Activated naive CD8-positive, alpha-beta T cell (primary cell): ENCODE results near the gene TRPV6.
A peak's percentile ranks its signal among the peaks of the same experiment; 100 is the strongest.

Experiments
- H3K27ac Mint-ChIP-seq: one replicate; pipeline ENCODE4 v1.8.0; 2021; ENCODE audit warnings: mixed read lengths
- H3K27me3 Mint-ChIP-seq: one replicate; pipeline ENCODE4 v1.8.0; 2021; ENCODE audit warnings: mixed read lengths
- H3K36me3 Mint-ChIP-seq: one replicate; pipeline ENCODE4 v1.8.0; 2021; ENCODE audit warnings: mixed read lengths
- H3K4me1 Mint-ChIP-seq: one replicate; pipeline ENCODE4 v1.8.0; 2021; ENCODE audit warnings: low read depth, mixed read lengths
- H3K4me3 Mint-ChIP-seq: one replicate; pipeline ENCODE4 v1.8.0; 2021; ENCODE audit warnings: mild to moderate bottlenecking, mixed read lengths
- H3K9me3 Mint-ChIP-seq: one replicate; pipeline ENCODE4 v1.8.0; 2021; ENCODE audit warnings: low read depth, mixed read lengths

The TRPV6 gene

DNA sequence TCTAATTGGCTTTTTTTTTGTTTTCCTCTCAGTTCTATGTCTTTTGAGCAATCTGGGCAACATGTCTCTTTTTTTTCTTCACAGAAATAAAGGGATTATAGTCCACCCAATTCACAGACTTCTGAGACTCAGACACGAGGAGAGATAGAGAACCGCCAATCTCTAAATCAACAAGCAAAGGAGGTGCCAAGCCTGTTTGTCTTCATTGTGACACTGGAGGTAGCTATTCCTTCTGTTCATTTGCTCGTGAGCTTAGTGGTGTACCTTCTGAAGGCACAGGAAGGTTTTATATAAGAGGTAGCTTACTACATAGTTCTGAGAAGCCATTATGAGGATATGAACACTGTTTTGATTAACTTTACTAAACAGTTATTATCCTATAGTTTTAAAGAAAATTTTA lies 24.6 kb downstream of the TRPV6 start:
- no peak overlapping the region for H3K4me3 Mint-ChIP-seq
- no peaks in the 10 kb centered on the region for H3K27me3 Mint-ChIP-seq
- no peak overlapping the region for H3K27ac Mint-ChIP-seq
- H3K4me1 Mint-ChIP-seq: peaks cover 10% of the 10 kb centered on the region
- H3K36me3 Mint-ChIP-seq: no peaks in the 10 kb centered on the region
- no peaks in the 10 kb centered on the region for H3K9me3 Mint-ChIP-seq

GRCh38 chr7:142859829-142860228 lies 25.7 kb downstream of the TRPV6 start:
- peak overlapping the region; percentile 17 for H3K27ac Mint-ChIP-seq
- H3K4me3 Mint-ChIP-seq: no peak overlapping the region
- H3K27me3 Mint-ChIP-seq: no peaks in the 10 kb centered on the region
- H3K4me1 Mint-ChIP-seq: peaks cover 12% of the 10 kb centered on the region
- H3K9me3 Mint-ChIP-seq: no peaks in the 10 kb centered on the region
- no peaks in the 10 kb centered on the region for H3K36me3 Mint-ChIP-seq

GRCh38 chr7:142859411-142859810 lies 26.1 kb downstream of the TRPV6 start:
- Mint-ChIP-seq H3K27ac (peak overlapping the region; percentile 17), H3K4me3 (no peak overlapping the region), H3K36me3 (no peaks in the 10 kb centered on the region)

DNA sequence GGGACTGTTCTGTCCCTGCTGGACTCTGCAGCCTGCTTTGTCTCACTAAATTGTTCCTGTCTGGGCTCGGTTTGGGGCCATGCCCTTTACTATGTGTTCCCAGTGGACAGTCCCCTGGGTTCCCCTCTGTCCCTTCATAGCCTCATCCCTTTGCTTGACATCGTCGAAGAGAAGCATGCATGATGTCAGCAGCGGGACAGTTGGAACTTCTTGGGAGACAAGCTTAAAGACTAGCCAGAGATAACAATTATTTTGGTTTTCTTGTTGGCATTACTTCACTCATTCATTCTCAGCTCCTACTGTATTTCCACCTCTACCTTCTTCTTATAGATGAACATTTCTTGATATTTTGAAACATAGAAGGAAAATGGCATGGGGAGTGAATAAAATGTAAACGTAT lies 27.9 kb downstream of the TRPV6 start:
- H3K27me3 Mint-ChIP-seq: no peaks in the 10 kb centered on the region
- peaks cover 14% of the 10 kb centered on the region for H3K4me1 Mint-ChIP-seq
- no peaks in the 10 kb centered on the region for H3K9me3 Mint-ChIP-seq
- H3K27ac Mint-ChIP-seq: no peak overlapping the region
- H3K36me3 Mint-ChIP-seq: no peaks in the 10 kb centered on the region
- no peak overlapping the region for H3K4me3 Mint-ChIP-seq

More at GRCh38 chr7:142859411-142859810, 26.1 kb downstream of the TRPV6 start:
- Mint-ChIP-seq H3K27me3 (no peaks in the 10 kb centered on the region), H3K9me3 (no peaks in the 10 kb centered on the region), H3K4me1 (peaks cover 12% of the 10 kb centered on the region)

- H3K27ac Mint-ChIP-seq: no peak overlapping the region
- no peaks in the 10 kb centered on the region for H3K36me3 Mint-ChIP-seq
- H3K9me3 Mint-ChIP-seq: no peaks in the 10 kb centered on the region
- H3K27me3 Mint-ChIP-seq: no peaks in the 10 kb centered on the region
- peak overlapping the region; percentile 77 for H3K4me3 Mint-ChIP-seq
- peaks cover 14% of the 10 kb centered on the region for H3K4me1 Mint-ChIP-seq
Observed at GRCh38 chr7:142856565-142857245, 28.8 kb downstream of the TRPV6 start.

DNA sequence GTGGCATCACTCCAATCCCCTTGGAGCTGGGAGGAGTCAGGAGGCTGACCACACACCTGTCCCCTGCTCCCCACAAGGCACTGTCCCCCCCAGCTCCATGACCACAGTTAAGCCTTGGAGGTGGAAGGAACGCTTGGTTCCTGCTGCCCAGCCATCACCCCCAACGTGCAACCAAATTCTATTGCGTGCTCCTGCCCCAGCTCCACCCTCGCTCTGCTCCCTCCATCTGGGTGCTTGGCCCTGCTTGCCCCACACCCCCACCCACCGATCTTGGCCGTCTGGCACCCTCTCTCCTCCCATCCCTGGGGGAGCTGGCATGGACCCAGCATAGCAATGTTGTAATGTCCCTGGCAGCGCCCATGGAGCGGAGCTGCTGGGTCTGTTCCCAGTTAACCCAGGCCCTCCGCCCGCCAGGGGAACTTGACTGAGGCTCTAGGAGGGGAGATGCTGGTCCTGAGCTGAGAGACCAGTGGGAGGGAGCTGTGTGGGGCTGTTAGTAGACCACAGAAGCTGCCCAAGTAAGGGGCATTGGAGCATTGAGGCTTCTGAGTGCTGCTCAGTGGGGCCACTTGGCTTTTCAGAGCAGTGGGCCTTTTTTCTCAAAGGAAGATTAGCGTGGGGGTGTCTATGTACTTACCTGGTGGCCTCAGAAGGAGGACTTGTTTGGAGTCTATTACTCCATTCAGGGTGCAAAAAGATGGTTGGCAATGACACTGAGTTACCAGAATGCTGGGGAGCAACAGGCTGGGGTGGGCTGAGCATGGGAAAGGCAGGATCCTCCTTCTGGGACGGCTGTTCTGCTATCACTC lies 29.6 kb downstream of the TRPV6 start:
- no peaks in the 10 kb centered on the region for H3K9me3 Mint-ChIP-seq
- peak overlapping the region; percentile 76 for H3K4me3 Mint-ChIP-seq
- no peak overlapping the region for H3K27ac Mint-ChIP-seq
- H3K36me3 Mint-ChIP-seq: no peaks in the 10 kb centered on the region
- no peaks in the 10 kb centered on the region for H3K27me3 Mint-ChIP-seq
- peaks cover 14% of the 10 kb centered on the region for H3K4me1 Mint-ChIP-seq

DNA sequence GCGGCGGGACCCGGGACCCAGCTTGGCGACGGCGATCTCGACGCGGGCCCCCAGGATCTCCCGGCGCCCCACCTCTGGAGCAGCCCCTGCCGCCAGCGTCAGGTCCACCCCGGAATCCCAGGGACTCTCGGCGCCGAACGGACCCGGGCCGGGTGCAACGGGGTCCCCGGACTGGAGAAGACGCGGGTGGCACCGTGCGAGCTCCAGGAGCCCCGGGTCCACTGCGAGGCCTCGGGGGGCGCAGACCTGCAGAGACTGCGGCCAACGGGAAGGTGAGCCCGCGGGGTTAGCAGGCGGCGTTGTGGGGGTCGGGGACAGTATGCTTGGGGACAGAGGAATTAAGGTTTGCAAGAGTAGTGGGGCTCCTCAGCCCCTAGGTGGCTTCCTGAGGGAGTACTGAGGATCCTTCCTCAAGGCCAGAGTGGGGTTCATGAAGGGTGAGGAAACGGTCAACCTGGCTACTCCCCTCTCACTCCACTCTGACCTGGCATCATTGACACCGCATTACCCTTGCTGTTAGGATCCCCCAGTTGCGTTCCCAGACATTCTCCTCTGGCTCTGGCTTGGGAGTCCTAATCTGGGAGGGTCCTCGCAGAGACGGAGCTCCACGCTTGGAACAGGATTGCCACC lies 30.3 kb downstream of the TRPV6 start:
- H3K4me1 Mint-ChIP-seq: peaks cover 14% of the 10 kb centered on the region

GRCh38 chr7:142854372-142855113 lies 31.0 kb downstream of the TRPV6 start, which contains the start of gene EPHB6:
EPHB6 (plus strand) TSS chr7:142855076; CDS start chr7:142863228, 8,152 bp downstream.
- H3K27me3 Mint-ChIP-seq: no peaks in the 10 kb centered on the region
- H3K27ac Mint-ChIP-seq: peak within 1 kb of the TSS; percentile 86
- H3K36me3 Mint-ChIP-seq: no peaks in the 10 kb centered on the region
- peak within 1 kb of the TSS; percentile 97 for H3K4me3 Mint-ChIP-seq
- H3K4me1 Mint-ChIP-seq: peaks cover 14% of the 10 kb centered on the region
- no peaks in the 10 kb centered on the region for H3K9me3 Mint-ChIP-seq

More for the DNA sequence above, 30.3 kb downstream of the TRPV6 start:
- peak overlapping the region; percentile 76 for H3K4me3 Mint-ChIP-seq
- no peaks in the 10 kb centered on the region for H3K9me3 Mint-ChIP-seq
- H3K36me3 Mint-ChIP-seq: no peaks in the 10 kb centered on the region
- H3K27ac Mint-ChIP-seq: no peak overlapping the region
- no peaks in the 10 kb centered on the region for H3K27me3 Mint-ChIP-seq

DNA sequence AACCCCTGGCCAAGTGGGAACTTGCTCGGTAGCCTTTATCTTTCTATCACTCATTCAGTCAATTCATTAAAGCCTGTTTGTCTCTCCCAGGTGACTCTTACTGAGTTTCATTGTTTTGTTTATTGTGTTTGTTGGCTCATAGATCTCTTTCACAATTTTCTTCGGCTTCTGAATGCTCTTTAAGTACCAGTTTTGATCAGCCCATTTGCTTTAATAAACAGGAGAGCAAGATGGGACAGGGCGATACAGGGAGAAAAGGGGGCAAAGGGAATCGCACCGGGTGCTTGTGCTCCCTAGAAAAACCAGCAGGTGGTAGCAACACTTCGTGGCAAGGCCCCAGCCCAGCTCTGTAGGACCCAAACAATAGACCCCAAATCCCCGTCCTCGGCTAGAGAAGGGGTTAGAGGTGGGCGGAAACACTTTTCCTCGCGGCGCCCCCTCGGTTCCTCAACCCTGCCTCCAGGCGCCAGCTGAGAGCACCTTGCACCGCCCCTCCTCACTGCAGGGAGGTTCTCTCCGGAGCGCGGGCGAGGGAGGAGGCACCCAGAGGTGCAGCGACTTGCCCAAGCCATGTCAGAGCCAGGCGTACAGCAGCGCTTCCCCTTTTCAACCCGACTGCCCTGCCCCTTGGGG lies 31.7 kb downstream of the TRPV6 start:
- Mint-ChIP-seq H3K27me3 (no peaks in the 10 kb centered on the region), H3K4me3 (peak overlapping the region; percentile 97), H3K4me1 (peaks cover 14% of the 10 kb centered on the region), H3K9me3 (no peaks in the 10 kb centered on the region), H3K27ac (peak overlapping the region; percentile 86), H3K36me3 (no peaks in the 10 kb centered on the region)

DNA sequence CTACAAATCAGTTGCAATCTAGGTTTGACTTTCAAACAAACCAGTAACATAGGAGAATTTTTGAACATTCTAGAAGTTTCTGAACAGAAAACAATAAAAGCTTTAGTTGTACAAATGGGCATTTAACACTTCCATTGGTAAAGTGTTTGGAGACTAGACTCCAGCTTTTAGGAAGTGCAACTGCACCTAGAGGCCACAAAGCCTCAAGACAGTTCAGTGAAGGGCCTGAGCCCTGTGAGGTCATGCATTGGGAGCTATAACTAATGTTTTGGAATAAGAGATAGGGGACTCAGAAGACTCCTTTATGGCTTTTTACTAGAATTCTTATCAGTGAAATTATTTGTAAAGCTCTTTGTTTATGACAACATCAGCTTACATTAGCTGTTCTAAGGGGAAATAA lies 33.6 kb downstream of the TRPV6 start:
- H3K4me3 Mint-ChIP-seq: no peak overlapping the region
- no peaks in the 10 kb centered on the region for H3K9me3 Mint-ChIP-seq
- H3K36me3 Mint-ChIP-seq: no peaks in the 10 kb centered on the region
- H3K27ac Mint-ChIP-seq: no peak overlapping the region
- peaks cover 11% of the 10 kb centered on the region for H3K4me1 Mint-ChIP-seq
- H3K27me3 Mint-ChIP-seq: peaks cover 2% of the 10 kb centered on the region

- Mint-ChIP-seq H3K27me3 (peaks cover 2% of the 10 kb centered on the region), H3K9me3 (no peaks in the 10 kb centered on the region), H3K4me1 (peaks cover 7% of the 10 kb centered on the region), H3K27ac (no peak overlapping the region), H3K36me3 (no peaks in the 10 kb centered on the region), H3K4me3 (no peak overlapping the region)
Observed at GRCh38 chr7:142851269-142851668, 34.3 kb downstream of the TRPV6 start.

- H3K4me3 Mint-ChIP-seq: no peak overlapping the region
- peaks cover 2% of the 10 kb centered on the region for H3K27me3 Mint-ChIP-seq
- H3K4me1 Mint-ChIP-seq: no peaks in the 10 kb centered on the region
- no peaks in the 10 kb centered on the region for H3K9me3 Mint-ChIP-seq
- H3K36me3 Mint-ChIP-seq: no peaks in the 10 kb centered on the region
- H3K27ac Mint-ChIP-seq: no peak overlapping the region
Observed at GRCh38 chr7:142847353-142847752, 38.2 kb downstream of the TRPV6 start.

DNA sequence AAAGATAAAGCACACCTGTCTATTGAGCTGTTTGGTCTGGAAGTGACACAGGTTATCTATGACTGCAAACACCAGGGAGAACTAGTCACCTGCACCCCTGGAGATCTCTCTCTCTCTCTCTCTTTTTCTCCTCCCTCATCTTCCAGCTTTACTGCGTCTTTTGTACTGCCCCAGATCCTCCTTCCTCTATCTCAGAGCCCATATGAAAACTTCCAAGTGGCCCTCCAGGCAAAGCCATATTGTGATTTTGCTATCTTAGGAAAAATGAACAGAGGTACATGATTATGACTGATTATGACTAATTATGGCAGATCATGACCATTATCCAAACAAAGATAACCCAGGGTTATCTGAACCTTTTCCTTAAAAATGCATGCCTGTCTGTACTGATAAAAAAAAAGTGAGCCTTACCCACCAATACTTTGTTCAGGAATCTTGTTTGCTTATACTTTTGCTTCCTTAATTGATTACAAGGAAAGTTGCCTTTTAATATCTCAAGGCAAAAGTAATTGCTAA lies 43.2 kb downstream of the TRPV6 start:
- Mint-ChIP-seq H3K27me3 (no peaks in the 10 kb centered on the region), H3K9me3 (no peaks in the 10 kb centered on the region), H3K4me3 (no peak overlapping the region), H3K36me3 (no peaks in the 10 kb centered on the region), H3K4me1 (no peaks in the 10 kb centered on the region), H3K27ac (no peak overlapping the region)
